H9 (cell line): ENCODE measurements around the gene GRIP2. TPM values are rescaled to one million over a fixed set of nuclear protein-coding genes. Genes with fewer than 3 reads are reported as not detected.

Source experiments
- DNase-seq: peaks from one replicate; pipeline ENCODE4 v3.0.0-alpha.2; 2017
- H2AFZ ChIP-seq: one replicate; pipeline ENCODE4 v1.6.1; 2013; ENCODE audit warnings: mild to moderate bottlenecking, low read length, control low read depth, moderate library complexity
- H2AK5ac ChIP-seq: 2 replicates; pipeline ENCODE4 v1.6.1; 2013; ENCODE audit warnings: low read length, control low read depth, mixed read lengths; ENCODE audit not compliant: insufficient read length
- H2BK120ac ChIP-seq: one replicate; pipeline ENCODE4 v1.6.1; 2013; ENCODE audit warnings: low read depth, mild to moderate bottlenecking, low read length, control low read depth, inconsistent platforms; ENCODE audit not compliant: poor library complexity, severe bottlenecking
- H2BK12ac ChIP-seq: 2 replicates; pipeline ENCODE4 v1.6.1; 2013; ENCODE audit warnings: low read length, control low read depth, mixed read lengths, low read depth; ENCODE audit not compliant: insufficient read length
- H2BK15ac ChIP-seq: 2 replicates; pipeline ENCODE4 v1.6.1; 2013; ENCODE audit warnings: low read depth, low read length, control low read depth
- H2BK20ac ChIP-seq: one replicate; pipeline ENCODE4 v1.6.1; 2013; ENCODE audit warnings: low read depth, mild to moderate bottlenecking, low read length, control low read depth, inconsistent platforms; ENCODE audit not compliant: poor library complexity, severe bottlenecking
- H2BK5ac ChIP-seq: 2 replicates; pipeline ENCODE4 v1.6.1; 2013; ENCODE audit warnings: low read length, control low read depth, mixed read lengths; ENCODE audit not compliant: insufficient read length
- H3K14ac ChIP-seq: 2 replicates; pipeline ENCODE4 v1.6.1; 2013; ENCODE audit warnings: low read length, control low read depth; ENCODE audit not compliant: insufficient read depth
- H3K18ac ChIP-seq: 2 replicates; pipeline ENCODE4 v1.6.1; 2013; ENCODE audit warnings: low read depth, mild to moderate bottlenecking, mixed read lengths, low read length, control low read depth; ENCODE audit not compliant: insufficient read length
- H3K23ac ChIP-seq: 2 replicates; pipeline ENCODE4 v1.6.1; 2013; ENCODE audit warnings: low read length, control low read depth, mixed read lengths, low read depth; ENCODE audit not compliant: insufficient read length
- H3K23me2 ChIP-seq: 2 replicates; pipeline ENCODE4 v1.6.1; 2013; ENCODE audit warnings: low read depth, mild to moderate bottlenecking, mixed read lengths, low read length, control low read depth; ENCODE audit not compliant: insufficient read length, poor library complexity, severe bottlenecking
- H3K27ac ChIP-seq: 2 replicates; pipeline ENCODE4 v1.5.1; 2013; ENCODE audit warnings: low read length, control low read depth, mixed read lengths, low read depth; ENCODE audit not compliant: insufficient read length
- H3K27me3 ChIP-seq: 2 replicates; pipeline ENCODE4 v1.6.1; 2013; ENCODE audit warnings: low read length, control low read depth, inconsistent platforms; ENCODE audit not compliant: insufficient read depth
- H3K4ac ChIP-seq: 2 replicates; pipeline ENCODE4 v1.6.1; 2013; ENCODE audit warnings: low read depth, mild to moderate bottlenecking, control low read depth, inconsistent platforms, low read length, moderate library complexity
- H3K4me1 ChIP-seq: 2 replicates; pipeline ENCODE4 v1.6.1; 2013; ENCODE audit warnings: low read length, control low read depth, inconsistent platforms; ENCODE audit not compliant: insufficient read depth
- H3K4me2 ChIP-seq: 2 replicates; pipeline ENCODE4 v1.6.1; 2013; ENCODE audit warnings: low read length, control low read depth, mixed read lengths; ENCODE audit not compliant: insufficient read length, insufficient read depth
- H3K56ac ChIP-seq: 2 replicates; pipeline ENCODE4 v1.6.1; 2013; ENCODE audit warnings: low read depth, mild to moderate bottlenecking, mixed read lengths, low read length, control low read depth; ENCODE audit not compliant: insufficient read length
- H3K79me1 ChIP-seq: 2 replicates; pipeline ENCODE4 v1.6.1; 2013; ENCODE audit warnings: low read depth, mild to moderate bottlenecking, moderate library complexity, low read length, control low read depth, inconsistent platforms; ENCODE audit not compliant: insufficient read depth, poor library complexity, severe bottlenecking
- H3K79me2 ChIP-seq: 2 replicates; pipeline ENCODE4 v1.6.1; 2013; ENCODE audit warnings: low read length, control low read depth, inconsistent platforms; ENCODE audit not compliant: insufficient read depth
- H3K9ac ChIP-seq: 2 replicates; pipeline ENCODE4 v1.6.1; 2013; ENCODE audit warnings: low read length, control low read depth, mixed read lengths; ENCODE audit not compliant: insufficient read length; ENCODE audit errors: extremely low read depth
- H3K9me3 ChIP-seq: one replicate; pipeline ENCODE4 v1.6.1; 2013; ENCODE audit warnings: low read depth, low read length, inconsistent platforms; ENCODE audit not compliant: control insufficient read depth
- H3T11ph ChIP-seq: one replicate; pipeline ENCODE4 v1.6.1; 2013; ENCODE audit warnings: mild to moderate bottlenecking, low read length, control low read depth, inconsistent platforms
- H4K20me1 ChIP-seq: one replicate; pipeline ENCODE4 v1.6.1; 2013; ENCODE audit not compliant: control insufficient read depth, insufficient read length, insufficient read depth
- H4K5ac ChIP-seq: 2 replicates; pipeline ENCODE4 v1.6.1; 2013; ENCODE audit warnings: low read depth, mild to moderate bottlenecking, mixed read lengths, low read length, control low read depth; ENCODE audit not compliant: insufficient read length
- H4K8ac ChIP-seq: replicated peaks from 2 replicates; pipeline ENCODE4 v1.6.1; 2013; ENCODE audit warnings: low read length, control low read depth, mixed read lengths, low read depth; ENCODE audit not compliant: insufficient read length
- H4K91ac ChIP-seq: 2 replicates; pipeline ENCODE4 v1.6.1; 2013; ENCODE audit warnings: low read depth, mild to moderate bottlenecking, moderate library complexity, mixed read lengths, low read length, control low read depth; ENCODE audit not compliant: insufficient read length
- H3K27ac Mint-ChIP-seq, 3 experiments: 2 replicates in 2 of 3; 3 replicates in 1 of 3; pipeline ENCODE4 v1.8.0; 2020 to 2021; ENCODE audit warnings: mixed read lengths in 3 of 3, mild to moderate bottlenecking in 1 of 3, moderate library complexity in 1 of 3
- H3K27me3 Mint-ChIP-seq: 2 replicates; pipeline ENCODE4 v1.8.0; 2021; ENCODE audit warnings: low read depth, mild to moderate bottlenecking, moderate library complexity, mixed read lengths
- H3K36me3 Mint-ChIP-seq, 3 experiments: 2 replicates in 2 of 3; 3 replicates in 1 of 3; pipeline ENCODE4 v1.8.0; 2020 to 2021; ENCODE audit warnings: low read depth in 3 of 3, mixed read lengths in 3 of 3; ENCODE audit not compliant: insufficient read depth in 1 of 3
- H3K4me1 Mint-ChIP-seq, 2 experiments: 2 replicates each; pipeline ENCODE4 v1.8.0; 2020; ENCODE audit warnings: mixed read lengths in 2 of 2
- H3K4me3 Mint-ChIP-seq, 2 experiments: 2 replicates in 1 of 2; 3 replicates in 1 of 2; pipeline ENCODE4 v1.8.0; 2020 to 2021; ENCODE audit warnings: mild to moderate bottlenecking in 2 of 2, mixed read lengths in 2 of 2, moderate library complexity in 1 of 2
- H3K9me3 Mint-ChIP-seq, 2 experiments: 2 replicates in 1 of 2; 3 replicates in 1 of 2; pipeline ENCODE4 v1.8.0; 2020; ENCODE audit warnings: mild to moderate bottlenecking in 2 of 2, mixed read lengths in 2 of 2, moderate library complexity in 1 of 2
- WGBS: extraction: QIAGEN DNeasy Blood & Tissue Kit; methylation state at CpG from one replicate; pipeline ENCODE4 v1.1.7; 2013; ENCODE audit warnings: missing lambda C conversion rate, low lambda C conversion rate, mixed read lengths; ENCODE audit not compliant: insufficient read length; ENCODE audit errors: extremely low coverage; 5-methylcytosine and 5-hydroxymethylcytosine counted together
- total RNA-seq: library from RNA; stranded (reverse); gene quantifications from 2 replicates; pipeline ENCODE4 v1.2.1, GENCODE V29; 2021
- TF ChIP-seq, protein P1 (sequence below): fragments of 200-600 bp; sonication (generic); conservative IDR thresholded peaks from 3 replicates; pipeline ENCODE4 v1.8.0; 2021; ENCODE audit warnings: antibody characterized with exemption, mild to moderate bottlenecking

Gene GRIP2
- total RNA-seq, 1 experiment from 2014 or later, result 3.1 TPM

DNA sequence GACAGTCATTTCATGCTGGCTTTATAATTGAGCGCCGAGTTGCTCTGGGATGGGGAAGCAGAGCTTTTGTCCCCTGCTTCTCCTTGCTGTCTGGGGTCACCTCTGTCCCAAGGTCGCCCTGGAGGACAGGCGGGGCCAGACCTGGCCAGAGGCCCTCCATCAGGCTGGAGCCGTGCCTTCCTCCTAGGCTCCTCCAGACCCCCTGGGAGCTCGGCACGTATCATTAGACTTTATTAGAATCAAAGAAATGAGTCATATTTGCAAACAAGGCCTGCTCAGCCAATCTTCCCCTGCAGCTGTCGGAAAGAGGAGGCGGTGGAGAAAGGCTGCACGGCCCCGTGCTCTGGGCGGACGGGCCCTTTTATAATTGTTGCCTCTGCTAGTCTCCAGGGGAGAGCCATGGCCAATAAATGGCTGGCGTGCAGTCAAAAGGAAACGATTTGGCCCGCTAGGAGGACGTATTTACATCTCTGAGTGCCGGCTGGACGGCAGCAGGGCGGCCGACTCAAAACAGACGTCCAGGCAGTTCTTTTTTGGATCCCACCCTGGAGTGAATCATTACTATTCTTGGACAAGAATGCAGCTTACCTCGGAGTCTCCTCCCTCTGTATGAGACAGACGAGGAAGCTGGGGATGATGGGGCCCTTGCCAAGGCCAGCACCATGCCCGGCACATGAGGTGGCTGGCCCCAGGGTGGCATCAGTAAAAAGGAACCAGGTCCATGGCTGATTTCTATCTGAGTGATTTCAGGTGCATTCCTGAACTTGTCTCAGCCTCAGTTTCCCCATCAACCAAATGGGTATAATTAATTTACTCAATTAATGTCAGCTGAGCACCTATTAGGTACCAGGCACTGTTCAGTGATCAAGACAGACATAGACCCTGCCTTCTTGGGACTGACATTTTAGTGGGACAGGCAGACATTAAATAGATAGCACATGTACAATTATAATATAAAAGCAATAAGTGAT lies 87.1 kb downstream of the GRIP2 start:
- H3K18ac ChIP-seq, result no peak overlapping the region
- H2BK12ac ChIP-seq, result no peak overlapping the region
- H3T11ph ChIP-seq, result no peak overlapping the region
- H4K91ac ChIP-seq, result no peak overlapping the region
- H3K79me2 ChIP-seq, result no peaks in the 10 kb centered on the region
- no peak overlapping the region for H2BK5ac ChIP-seq
- H3K9me3 Mint-ChIP-seq, result no peaks in the 10 kb centered on the region; a peak in 2 of 5 replicates
- H3K9ac ChIP-seq, result no peak overlapping the region
- no peak for DNase-seq
- no peak overlapping the region for H2BK20ac ChIP-seq
- no peaks in the 10 kb centered on the region for H4K20me1 ChIP-seq
- no peak overlapping the region for H3K4me3 Mint-ChIP-seq
- H3K27me3 ChIP-seq, result no peaks in the 10 kb centered on the region
- H3K4me1 Mint-ChIP-seq, result peaks cover 9 to 12% of the 10 kb centered on the region in 2 experiments
- no peak overlapping the region for H3K4me2 ChIP-seq
- H4K5ac ChIP-seq, result no peak overlapping the region
- H2BK120ac ChIP-seq, result no peak overlapping the region
- H3K4ac ChIP-seq, result no peak overlapping the region
- no peak overlapping the region for H2AK5ac ChIP-seq
- H4K8ac ChIP-seq, result no peak overlapping the region
- H3K27ac Mint-ChIP-seq, result peak overlapping the region; percentile 21 to 46 (median 30); a peak in 3 of 7 replicates
- H3K4me1 ChIP-seq, result peaks cover 3% of the 10 kb centered on the region; the same call in 1 of the 2 replicates
- H3K23ac ChIP-seq, result no peak overlapping the region
- TF ChIP-seq, protein P1, sequence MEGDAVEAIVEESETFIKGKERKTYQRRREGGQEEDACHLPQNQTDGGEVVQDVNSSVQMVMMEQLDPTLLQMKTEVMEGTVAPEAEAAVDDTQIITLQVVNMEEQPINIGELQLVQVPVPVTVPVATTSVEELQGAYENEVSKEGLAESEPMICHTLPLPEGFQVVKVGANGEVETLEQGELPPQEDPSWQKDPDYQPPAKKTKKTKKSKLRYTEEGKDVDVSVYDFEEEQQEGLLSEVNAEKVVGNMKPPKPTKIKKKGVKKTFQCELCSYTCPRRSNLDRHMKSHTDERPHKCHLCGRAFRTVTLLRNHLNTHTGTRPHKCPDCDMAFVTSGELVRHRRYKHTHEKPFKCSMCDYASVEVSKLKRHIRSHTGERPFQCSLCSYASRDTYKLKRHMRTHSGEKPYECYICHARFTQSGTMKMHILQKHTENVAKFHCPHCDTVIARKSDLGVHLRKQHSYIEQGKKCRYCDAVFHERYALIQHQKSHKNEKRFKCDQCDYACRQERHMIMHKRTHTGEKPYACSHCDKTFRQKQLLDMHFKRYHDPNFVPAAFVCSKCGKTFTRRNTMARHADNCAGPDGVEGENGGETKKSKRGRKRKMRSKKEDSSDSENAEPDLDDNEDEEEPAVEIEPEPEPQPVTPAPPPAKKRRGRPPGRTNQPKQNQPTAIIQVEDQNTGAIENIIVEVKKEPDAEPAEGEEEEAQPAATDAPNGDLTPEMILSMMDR, result no peak
- no peaks in the 10 kb centered on the region for H3K79me1 ChIP-seq
- H3K14ac ChIP-seq, result no peak overlapping the region
- H3K36me3 Mint-ChIP-seq, result peaks cover 34 to 70% (median 35%) of the 10 kb centered on the region in 3 experiments; a peak in 6 of 7 replicates
- no CpG with 5 or more reads among the region's 25 CpGs for WGBS
- H3K27me3 Mint-ChIP-seq, result no peaks in the 10 kb centered on the region
- no peaks in the 10 kb centered on the region for H3K9me3 ChIP-seq
- no peaks in the 10 kb centered on the region for H3K23me2 ChIP-seq
- no peak overlapping the region for H3K56ac ChIP-seq
- no peak overlapping the region for H2BK15ac ChIP-seq
- H3K27ac ChIP-seq, result no peak overlapping the region
- H2AFZ ChIP-seq, result no peak overlapping the region
